Measurements from ENCODE around the gene DRAXIN.
"Not testable (repeated sequence)": the region's sequence is repeated elsewhere in the genome, so short reads cannot be mapped to it uniquely, and the experiment has no call there.

The DRAXIN gene, protein sequence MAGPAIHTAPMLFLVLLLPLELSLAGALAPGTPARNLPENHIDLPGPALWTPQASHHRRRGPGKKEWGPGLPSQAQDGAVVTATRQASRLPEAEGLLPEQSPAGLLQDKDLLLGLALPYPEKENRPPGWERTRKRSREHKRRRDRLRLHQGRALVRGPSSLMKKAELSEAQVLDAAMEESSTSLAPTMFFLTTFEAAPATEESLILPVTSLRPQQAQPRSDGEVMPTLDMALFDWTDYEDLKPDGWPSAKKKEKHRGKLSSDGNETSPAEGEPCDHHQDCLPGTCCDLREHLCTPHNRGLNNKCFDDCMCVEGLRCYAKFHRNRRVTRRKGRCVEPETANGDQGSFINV

DNA sequence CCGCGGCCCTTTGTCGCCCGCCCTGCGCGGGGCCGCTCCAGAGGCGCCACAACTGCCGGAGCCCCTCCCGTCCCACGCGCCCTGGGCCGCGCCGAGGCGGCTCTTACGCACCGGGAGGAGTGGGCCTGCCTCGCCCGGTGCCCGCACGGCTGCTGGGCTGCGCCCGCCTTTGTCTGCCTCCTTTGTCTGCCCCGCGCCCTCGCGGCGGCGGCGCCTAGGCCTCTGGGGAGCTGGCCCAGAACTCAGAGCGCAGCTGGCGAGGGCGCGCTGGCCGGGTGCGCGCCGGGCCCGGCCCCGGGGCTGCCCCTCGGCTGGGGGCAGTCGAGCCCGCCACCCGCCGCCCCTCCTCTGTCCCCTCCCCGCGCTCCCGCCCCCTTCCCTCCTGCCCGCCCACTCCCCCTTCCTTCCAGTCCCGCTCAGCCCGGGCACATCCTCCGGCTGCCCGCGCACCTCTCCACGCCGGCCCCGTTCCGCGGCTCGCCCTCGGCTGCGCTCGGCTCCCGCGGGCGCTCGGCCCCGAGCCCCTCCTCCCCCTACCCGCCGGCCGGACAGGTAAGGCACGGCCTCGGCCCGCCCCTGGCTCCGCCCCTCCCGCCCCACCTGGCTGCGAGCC, at the start of gene DRAXIN:
DRAXIN (plus strand) TSS at position 409 of the 613 bp plus-strand sequence. CDS start 14,549 bp downstream, outside the sequence.
- in situ Hi-C loops (cut with MboI; ENCODE audit: low sequenced_read_pairs) = no loop called here

DNA sequence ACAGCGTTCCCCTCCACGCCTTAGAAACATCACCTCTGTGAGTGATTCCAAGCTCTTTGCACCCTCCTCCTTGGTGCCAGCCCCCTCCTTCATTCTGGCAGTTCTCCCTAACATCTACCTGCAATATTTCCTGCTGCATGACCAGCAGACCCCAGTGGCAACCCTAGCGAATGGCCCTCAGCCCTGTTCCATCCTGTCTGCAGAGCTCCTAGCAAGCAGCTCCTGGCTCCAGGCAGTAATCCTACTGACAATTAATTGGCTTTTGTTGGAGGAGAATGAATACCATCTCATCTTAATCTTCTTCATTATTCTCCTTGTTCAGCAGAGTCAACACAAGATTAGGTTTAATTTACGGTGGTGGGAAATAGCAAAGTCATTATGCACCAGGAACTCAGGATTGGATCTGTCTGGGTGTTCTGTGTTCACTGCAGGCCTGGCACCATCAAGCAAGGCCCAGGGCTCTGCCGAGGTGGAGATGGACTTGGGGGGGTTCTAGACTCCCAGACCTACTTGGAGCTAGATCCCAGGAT, 49.7 kb upstream of the DRAXIN start:
- in situ Hi-C loops (cut with MboI; ENCODE audit: low sequenced_read_pairs) = no loop called here

DNA sequence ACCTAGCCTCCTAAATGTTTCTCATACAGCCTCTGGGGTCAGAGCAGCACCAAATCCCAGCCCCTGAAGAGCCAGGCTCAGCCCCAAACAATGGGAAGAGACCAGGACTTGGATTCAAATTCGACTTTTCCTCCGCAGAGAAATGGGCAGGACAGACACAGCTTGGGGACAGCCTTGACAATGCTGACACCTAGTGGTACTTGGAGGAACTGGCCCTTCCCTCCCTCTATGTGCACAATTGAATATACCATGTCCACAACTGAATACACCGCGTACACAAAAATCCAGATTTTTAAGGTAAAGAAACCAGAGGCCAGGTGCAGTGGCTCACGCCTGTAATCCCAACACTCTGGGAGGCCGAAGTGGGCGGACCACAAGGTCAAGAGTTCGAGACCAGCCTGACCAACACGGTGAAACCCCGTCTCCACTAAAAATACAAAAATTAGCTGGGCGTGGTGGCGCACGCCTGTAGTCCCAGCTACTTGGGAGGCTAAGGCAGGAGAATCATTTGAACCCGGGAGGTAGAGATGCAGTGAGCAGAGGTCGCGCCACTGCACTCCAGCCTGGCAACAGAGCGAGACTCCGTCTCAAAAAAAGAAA, 49.0 kb upstream of the DRAXIN start:
- in situ Hi-C loops (cut with MboI; ENCODE audit: low sequenced_read_pairs) = not testable (repeated sequence)

DNA sequence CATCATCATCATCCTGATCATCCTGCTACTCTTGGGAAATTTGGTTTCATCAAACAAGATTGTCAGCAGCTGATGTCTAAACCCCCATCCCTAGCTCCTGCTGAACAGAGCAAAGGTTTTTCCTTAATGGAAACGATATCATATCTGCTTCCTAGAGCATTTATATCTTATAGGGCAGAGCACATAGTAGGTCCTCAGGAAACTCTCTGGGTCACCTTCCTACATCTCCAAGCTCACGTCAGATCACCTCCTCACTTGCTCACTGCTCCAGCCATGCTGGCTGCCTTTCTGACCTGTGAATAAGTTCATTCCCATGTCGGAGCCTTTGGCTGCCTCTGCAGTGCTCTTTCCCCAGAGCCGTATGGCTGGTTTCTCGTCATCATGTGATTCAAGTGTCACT, 47.7 kb upstream of the DRAXIN start:
- in situ Hi-C loops (cut with MboI; ENCODE audit: low sequenced_read_pairs) = no loop called here

DNA sequence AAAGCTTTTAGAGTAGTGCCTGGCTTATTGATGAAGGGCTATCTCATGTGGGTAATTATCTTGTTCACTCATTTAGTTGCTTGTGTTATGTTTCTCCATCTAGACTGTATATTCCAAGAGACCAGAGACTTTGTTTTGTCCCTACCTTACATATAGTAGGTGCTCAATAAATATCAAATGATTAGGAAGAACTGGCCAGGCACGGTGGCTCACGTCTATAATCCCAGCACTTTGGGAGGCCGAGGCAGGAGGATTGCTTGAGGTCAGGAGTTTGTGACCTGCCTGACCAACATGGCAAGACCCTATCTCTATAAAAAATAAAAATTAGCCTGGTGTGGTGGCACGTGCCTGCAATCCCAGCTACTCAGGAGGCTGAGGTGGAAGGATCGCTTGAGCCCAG, 46.2 kb upstream of the DRAXIN start:
- in situ Hi-C loops (cut with MboI; ENCODE audit: low sequenced_read_pairs) = no loop called here

DNA sequence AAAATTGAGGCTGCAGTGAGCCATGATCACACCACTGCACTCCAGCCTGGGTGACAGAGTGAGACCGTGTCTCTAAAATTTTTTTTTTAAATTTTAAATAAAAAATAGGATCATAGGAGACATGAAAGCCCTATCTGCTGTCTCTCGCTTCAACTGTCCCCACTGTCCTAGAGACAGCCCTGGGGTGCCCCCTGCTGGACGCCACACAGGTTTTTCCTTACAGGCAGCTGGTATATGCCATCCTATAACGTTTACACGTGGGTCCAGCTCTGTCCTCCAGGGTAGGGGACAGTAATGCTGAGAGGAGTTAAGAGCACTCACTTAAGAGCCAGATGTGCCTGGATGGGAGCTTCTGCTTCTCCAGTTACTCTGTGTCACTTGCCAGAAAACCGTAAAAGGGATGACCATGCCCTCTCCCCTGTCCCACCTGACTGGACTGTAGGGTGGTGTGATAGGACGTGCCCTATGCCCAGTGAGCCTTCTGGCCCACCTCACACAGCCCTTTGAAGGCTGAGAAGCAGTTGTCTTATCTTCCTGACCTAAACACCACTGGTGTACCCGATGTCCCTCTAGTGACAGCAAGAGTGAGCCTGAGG, 45.7 kb upstream of the DRAXIN start:
- in situ Hi-C loops (cut with MboI; ENCODE audit: low sequenced_read_pairs) = no loop called here

DNA sequence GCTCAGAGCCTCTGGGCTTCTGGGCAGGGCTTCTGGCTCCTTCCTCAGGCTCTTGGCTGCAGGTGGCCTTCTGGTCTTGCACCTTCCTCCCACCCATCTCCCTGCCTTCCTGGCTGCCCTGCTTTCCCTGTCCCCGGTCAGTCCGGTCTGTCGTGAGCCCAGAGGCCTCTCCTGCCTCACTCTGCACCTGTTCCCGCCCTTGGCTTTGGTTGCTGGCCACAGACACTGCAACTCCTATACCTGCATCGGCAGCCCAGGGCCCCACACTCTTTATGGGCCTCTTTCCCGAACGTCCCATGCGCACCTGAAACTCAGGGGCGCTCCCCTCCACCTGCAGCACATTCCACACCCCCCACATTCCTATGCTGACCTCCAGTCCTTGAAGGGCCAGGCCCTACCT, 45.2 kb upstream of the DRAXIN start:
- in situ Hi-C loops (cut with MboI; ENCODE audit: low sequenced_read_pairs) = no loop called here

DNA sequence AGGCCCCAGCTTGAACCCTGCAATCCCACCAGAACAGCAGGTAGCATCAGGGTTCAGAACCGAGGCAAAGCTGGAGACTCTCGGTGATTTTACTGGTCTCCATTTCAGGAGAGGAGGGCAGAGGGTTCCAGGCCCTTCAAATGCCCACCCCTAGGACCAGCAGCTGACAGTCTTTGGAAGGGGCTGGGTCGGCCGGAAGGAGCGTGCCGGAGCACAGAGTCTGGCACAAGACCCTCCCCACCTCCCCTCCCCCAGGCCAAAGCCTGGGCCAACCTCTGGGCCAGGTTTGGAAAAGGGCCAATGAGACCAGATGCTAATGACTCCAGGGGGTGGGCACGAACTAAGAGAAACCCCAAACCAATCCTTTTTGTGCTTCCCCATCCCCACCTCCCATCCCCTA, 44.2 kb upstream of the DRAXIN start:
- in situ Hi-C loops (cut with MboI; ENCODE audit: low sequenced_read_pairs) = no loop called here

DNA sequence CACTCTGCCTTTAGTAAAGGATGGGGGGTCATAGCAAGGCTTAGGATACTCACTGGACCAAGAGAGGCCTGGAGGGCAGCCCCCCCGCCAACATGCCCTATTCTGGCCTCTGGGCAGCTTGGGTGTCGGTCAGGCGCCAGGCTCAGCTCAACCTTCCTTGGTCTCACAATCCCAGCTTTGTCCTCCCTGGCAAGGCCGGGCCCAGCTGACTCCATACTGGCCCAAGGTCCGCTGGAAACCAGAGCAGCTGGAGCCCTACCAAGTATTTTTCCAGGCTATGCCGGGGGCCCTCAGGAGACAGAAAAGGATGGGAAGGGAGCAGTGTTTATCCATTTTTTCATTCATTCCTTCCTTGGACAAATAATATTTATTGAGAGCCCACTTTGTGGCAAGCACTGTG, 43.5 kb upstream of the DRAXIN start:
- in situ Hi-C loops (cut with MboI; ENCODE audit: low sequenced_read_pairs) = no loop called here

DNA sequence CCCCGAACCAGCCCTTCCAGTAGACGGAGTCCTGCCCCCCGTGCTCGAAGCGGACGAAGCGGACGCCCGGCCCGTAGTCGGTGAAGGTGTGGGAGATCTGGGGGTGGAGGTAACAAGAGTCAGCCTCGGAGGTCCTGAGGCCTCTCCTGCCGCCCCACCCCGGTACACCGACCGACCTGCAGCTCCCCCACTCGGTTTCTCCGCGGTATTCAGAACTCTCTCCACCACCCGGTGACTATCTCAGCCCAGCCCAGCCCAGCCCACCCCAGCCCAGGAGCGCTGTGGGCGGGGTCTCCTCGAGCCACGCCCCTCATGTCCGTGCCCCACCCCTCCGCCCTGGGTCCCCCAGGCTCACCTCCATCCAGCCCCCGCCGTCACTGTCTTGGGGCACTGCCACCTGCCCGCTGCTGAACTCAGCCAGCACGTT, 42.8 kb upstream of the DRAXIN start:
- in situ Hi-C loops (cut with MboI; ENCODE audit: low sequenced_read_pairs) = no loop called here

DNA sequence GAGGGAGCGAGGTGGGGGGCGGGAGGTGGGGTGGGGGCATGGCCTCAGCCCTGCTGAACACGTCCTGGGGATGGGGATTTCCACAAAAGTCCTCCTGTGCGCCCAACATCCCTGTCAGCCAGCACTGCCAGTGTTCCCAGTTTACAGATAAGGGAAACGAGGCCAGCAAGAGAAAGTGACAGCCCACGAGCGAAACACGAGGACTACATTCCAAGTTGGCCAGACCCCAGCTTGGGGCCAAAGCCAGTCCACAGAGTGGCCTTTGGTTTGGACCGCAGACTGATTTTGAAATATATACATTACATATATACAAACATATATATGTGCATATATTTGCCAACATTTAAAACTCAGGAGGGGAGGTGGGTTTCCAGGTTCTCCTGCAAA, 42.3 kb upstream of the DRAXIN start:
- in situ Hi-C loops (cut with MboI; ENCODE audit: low sequenced_read_pairs) = no loop called here

DNA sequence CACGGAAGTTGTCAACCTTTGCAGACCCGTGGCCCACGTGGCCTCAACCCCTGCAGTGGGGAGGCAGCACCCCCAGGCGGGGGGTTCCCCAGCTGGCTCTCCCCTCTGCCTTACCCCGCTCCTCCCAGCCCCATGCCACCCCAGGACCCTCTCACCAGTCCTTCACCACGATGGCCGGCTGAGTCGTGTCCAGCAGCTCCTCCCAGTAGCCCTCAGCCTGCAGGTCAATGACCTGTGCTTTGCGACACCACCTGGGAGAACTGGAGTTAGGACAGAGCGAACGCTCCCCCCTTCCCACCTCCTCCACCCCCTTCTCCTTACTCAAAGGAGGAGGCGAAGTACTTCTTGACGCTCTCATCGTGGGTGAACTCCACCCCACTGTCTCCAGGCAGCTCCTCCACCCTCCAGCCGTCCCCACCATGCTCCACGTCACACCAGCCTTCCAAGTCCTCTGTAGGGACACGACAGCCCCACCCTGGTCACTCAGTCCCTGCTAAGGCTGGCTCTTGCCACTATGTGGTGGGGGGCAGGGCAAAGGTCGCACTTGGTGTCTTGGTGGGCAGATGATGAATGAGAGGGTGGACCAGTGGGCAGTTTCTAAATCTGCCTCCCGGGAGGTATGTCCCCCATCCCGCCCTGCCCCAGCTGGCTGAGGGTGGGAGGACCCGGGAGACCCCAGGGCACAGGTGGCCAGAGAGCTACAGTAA, 41.7 kb upstream of the DRAXIN start:
- in situ Hi-C loops (cut with MboI; ENCODE audit: low sequenced_read_pairs) = no loop called here

DNA sequence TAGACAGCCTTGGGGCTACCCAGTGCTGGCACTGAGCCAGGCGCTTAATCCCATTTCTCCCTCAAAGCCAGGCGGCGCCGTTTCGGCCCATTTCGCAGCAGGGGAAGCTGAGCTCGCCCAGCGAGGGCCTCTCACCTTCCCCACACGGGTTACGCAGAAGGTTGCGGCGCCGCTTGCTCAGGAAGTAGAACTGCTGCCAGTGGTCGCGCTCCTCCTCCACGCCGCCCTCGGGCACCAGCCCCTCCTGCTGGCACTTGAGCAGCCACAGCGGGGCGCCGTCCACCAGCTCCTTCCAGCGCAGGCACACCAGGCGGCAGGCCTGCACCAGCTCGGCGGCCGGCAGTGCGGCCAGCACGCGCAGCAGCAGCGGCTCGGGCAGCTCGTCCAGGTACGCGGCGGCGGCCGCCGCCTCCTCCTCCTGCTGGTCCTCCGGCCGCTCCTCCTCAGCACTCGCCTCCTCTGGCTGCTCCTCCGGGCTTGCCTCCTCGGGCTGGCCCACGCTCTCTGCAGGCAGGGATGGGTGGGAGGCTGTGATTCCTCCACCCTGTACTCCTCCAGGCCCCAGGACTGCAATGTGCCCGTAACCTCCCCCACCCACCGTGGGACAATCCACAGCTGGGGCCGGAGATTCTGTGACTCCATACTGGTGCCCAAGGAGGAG, 41.0 kb upstream of the DRAXIN start:
- in situ Hi-C loops (cut with MboI; ENCODE audit: low sequenced_read_pairs) = no loop called here

DNA sequence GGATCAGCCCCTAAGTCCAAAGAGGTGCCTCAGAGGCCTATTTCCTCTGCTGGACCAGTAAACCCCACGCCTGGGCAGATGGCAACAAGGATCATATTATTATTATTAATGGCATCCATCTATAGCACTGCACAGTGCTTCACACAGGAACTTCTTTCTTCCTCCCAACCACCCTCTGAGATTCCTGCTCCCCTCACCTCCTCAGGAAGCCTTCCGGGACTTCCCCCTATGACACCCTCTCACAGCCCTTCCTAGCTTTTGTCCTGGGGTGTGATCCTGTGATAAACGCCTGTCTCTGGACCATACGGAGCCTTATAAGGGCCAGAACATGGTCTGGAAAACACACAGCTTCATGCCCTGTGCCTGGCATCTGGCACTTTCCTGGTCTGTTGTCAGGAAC, 40.5 kb upstream of the DRAXIN start:
- in situ Hi-C loops (cut with MboI; ENCODE audit: low sequenced_read_pairs) = no loop called here

DNA sequence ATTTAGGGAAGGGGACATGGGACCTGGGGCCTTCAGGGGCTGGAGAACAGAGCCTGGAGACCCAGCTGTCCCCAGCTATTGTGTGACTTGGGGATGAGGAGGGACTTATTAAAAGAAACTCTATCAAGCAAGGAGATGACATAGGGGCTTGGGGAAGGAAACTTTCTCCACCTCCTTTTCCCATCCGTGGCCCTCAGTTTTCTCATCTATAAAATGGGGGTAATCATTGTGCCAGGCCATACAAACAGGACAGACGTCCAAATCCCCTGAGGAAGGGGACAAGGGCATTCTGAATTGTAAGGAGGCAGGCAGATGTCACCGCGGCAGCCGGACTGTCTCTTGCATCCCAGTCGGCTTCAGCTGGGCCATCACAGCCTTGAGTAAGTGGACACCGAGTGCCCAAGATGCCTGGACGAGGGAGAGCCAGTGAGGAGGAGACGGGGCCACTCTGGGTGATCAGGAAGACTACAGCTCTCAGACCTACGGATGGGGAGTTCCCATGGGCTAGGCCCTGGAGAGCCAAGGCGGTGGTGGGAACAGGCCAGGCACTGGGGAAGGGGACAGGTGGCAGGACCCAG, 39.2 kb upstream of the DRAXIN start:
- in situ Hi-C loops (cut with MboI; ENCODE audit: low sequenced_read_pairs) = no loop called here

DNA sequence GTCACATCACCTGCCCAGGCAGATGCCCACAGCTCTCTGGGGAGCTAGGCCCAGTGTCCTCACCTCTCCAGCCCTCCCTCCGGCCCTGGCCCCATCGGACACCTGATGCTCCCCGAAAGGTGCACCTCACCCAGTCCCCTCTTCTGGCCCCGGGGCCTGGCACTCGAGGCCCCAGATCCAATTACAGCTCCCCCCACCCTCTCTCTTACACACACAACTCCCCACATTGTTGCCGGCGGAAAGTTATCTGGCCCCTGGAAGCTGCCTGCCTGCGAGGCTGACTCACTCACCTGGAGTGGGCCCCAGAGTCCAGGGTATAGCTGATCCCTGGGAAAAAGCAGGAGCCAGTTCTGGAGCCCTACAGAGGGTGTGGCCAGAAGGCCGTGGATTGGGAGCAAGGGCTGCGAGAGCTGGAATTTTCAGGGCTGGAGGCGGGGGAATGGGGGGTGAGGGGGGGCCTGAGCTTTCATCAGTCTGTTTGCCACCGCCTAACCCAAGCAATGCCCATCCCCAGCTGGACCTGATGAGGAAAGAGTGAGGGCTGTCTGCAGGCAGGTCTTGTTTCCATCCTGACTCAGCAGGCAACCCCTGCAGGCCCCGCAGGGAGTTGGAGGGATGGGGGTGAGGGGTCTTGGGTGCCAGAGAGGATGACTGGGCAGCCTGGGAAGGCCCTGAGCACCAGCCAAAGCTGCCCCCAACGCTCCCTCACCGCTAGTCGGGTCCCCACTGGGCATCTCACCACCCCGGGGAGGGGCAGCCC, 38.2 kb upstream of the DRAXIN start:
- in situ Hi-C loops (cut with MboI; ENCODE audit: low sequenced_read_pairs) = no loop called here

DNA sequence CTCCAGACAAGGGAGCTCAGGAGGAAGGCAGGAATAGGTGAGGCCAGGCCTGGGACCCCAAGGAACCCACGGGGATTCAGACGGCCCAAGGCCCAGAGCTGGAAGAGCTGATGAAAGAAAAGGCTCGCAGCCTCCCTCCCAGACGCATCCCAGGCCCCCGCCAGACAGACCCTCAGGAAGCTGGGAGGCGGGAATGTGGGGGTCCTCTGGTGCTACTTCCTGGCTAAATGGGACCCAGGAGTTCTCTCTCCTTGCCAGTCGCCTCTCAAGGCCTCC, 37.7 kb upstream of the DRAXIN start:
- in situ Hi-C loops (cut with MboI; ENCODE audit: low sequenced_read_pairs) = no loop called here

DNA sequence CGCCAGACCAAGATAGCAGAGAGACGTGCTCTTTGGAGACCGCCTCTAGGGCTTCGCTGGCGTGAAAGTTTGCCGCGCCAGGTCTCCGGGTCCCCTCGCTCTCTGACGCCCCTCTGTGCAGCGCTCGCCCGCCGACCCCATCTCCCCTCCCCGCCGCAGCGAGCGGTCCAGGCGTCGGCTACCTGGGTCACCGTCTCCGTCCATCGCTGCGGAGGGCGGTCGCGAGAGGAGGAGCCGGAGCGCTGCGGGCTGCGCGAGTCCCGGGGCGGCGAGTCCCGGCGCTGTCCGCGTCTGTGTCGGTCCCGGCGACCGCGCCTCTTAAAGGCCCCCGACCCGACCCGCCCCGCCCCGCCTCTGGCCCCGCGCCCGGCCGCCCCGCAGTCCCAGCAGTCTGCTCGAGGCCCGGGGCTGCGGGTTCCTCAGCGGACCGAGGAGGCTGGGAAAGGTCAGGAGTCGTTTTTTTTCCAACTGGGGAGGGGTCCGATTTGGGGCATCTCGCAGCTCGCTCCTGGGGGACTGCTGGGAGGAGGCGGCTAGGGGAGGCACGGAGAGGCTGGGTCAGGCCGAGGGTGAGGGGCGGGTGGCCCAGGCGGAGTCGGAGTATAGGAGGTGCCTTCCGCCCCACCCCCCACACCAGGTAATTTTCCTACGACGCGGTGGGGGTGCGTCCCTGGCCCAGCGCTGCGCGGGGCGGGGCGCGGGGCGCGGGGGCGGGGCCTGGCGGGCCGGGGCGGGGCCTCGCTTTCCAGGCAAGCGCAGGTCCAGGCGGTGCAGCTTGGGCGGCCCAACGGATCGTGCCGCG, 37.2 kb upstream of the DRAXIN start, which contains the start of the genes FBXO2 and FBXO44:
FBXO2 (minus strand) TSS at position 293 of the 802 bp plus-strand sequence; CDS start at position 204, 89 bp downstream.
FBXO44 (plus strand) TSS at position 741 of the 802 bp plus-strand sequence. CDS start 959 bp downstream, outside the sequence.
- in situ Hi-C loops (cut with MboI; ENCODE audit: low sequenced_read_pairs) = no loop called here

All from HL-60/S4 treated with retinoic acid at 250 ng/mL for 4 days and 3 days (cell line).